ENCODE measurements around the gene PPEF2.

- TF ChIP-seq POLR2A (IDR thresholded peaks at IDR 0.05) (no peak), CTCF (IDR thresholded peaks at IDR 0.05) (no peak)
Observed at GRCh38 chr4:75892508-75892907, 9.7 kb downstream of the PPEF2 start.
